Naive thymus-derived CD8-positive, alpha-beta T cell (primary cell): ENCODE data around the gene KRTAP10-9. TPM values are rescaled to one million over a fixed set of nuclear protein-coding genes. Genes with fewer than 3 reads are reported as not detected.
A peak's percentile ranks its signal among the peaks of the same experiment; 100 is the strongest.
"Not testable (repeated sequence)": the region's sequence is repeated elsewhere in the genome, so short reads cannot be mapped to it uniquely, and the experiment has no call there.

ENCODE experiments used
- ATAC-seq, 2 donors: fragments of 150-1000 bp; cut with Tn5 transposase in 1 of 2; sonication (Bioruptor Pico), chemical (Tn5 transposase) in 1 of 2; 1 replicate in 1 of 2; 2 replicates in 1 of 2; pipeline ENCODE4 v1.10.0; 2021; ENCODE audit warnings: mild to moderate bottlenecking in 2 of 2, moderate library complexity in 2 of 2
- POLR2A ChIA-PET: fragments of 350-600 bp; sonication (Branson Sonifier 250); formaldehyde crosslinking; loops from one replicate; lab custom pipeline; 2021; ENCODE audit warnings: antibody characterized with exemption; lab: Charles Lee
- DNase-seq, 10 donors: peaks; one replicate each; pipeline versions ENCODE4 v3.0.0 to v3.0.0-alpha.2; 2020 to 2022
- H3K27ac Mint-ChIP-seq, 10 donors: one replicate each; pipeline ENCODE4 v1.8.0; 2020 to 2022; ENCODE audit warnings: mild to moderate bottlenecking in 10 of 10, mixed read lengths in 10 of 10, moderate library complexity in 4 of 10, inconsistent platforms in 1 of 10
- H3K27me3 Mint-ChIP-seq, 5 donors: one replicate each; pipeline ENCODE4 v1.8.0; 2021 to 2022; ENCODE audit warnings: mixed read lengths in 5 of 5
- H3K36me3 Mint-ChIP-seq, 3 donors: one replicate each; pipeline ENCODE4 v1.8.0; 2020 to 2022; ENCODE audit warnings: mixed read lengths in 3 of 3, mild to moderate bottlenecking in 2 of 3, inconsistent platforms in 1 of 3
- H3K4me1 Mint-ChIP-seq, 4 donors: one replicate each; pipeline ENCODE4 v1.8.0; 2021 to 2022; ENCODE audit warnings: mixed read lengths in 4 of 4
- H3K4me3 Mint-ChIP-seq, 10 donors: one replicate each; pipeline ENCODE4 v1.8.0; 2020 to 2022; ENCODE audit warnings: mild to moderate bottlenecking in 10 of 10, mixed read lengths in 10 of 10, moderate library complexity in 6 of 10, inconsistent platforms in 1 of 10
- H3K9me3 Mint-ChIP-seq, 9 donors: one replicate each; pipeline ENCODE4 v1.8.0; 2020 to 2022; ENCODE audit warnings: mixed read lengths in 9 of 9, mild to moderate bottlenecking in 3 of 9, inconsistent platforms in 1 of 9, moderate library complexity in 1 of 9
- polyA plus RNA-seq, 3 donors: library from polyadenylated mRNA; unstranded; fragments of 300-500 nt; fragmentation: Illumina TruSeq; gene quantifications; one replicate each; pipeline ENCODE4 v1.2.3, GENCODE V29; 2021
- total RNA-seq, 8 experiments: library from RNA in 2 of 8; stranded (reverse) in 2 of 8; gene quantifications; one replicate each; pipeline ENCODE4 v1.2.3 and lab custom pipeline; 2021 to 2026

Gene KRTAP10-9
- total and polyA plus RNA-seq, 5 experiments from 2014 or later: not detected

DNA sequence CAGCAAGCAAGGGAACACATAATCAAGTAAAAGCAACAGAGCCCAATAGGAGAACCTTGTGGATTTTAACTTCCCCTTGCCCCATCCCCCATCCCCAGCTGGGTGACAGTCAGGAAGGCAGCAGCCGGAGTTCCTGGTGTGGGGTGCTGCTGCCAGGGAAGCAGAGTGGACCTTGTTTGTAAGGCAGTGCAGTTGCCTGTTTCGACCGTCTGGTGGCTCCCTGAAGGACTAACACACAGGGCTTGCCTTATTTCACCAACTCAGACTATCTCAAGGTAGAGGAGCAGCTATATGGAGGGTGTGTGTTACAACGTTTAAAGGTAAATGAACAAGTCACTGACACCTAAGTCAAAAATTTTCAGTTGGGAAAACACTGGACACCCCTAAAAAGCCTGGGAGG is 8.4 kb upstream of the KRTAP10-9 start:
- H3K36me3 Mint-ChIP-seq: peaks cover 0 to 40% (median 29%) of the 10 kb centered on the region in 3 donors
- POLR2A ChIA-PET: interaction anchor here (0.6 to 2.4 kb wide), 12 partner anchors 10 to 108 kb away, joined by 3 to 19 read pairs (median 4); partner anchors contain the start of gene KRTAP12-3
- H3K4me3 Mint-ChIP-seq: peak overlapping the region; percentile 56 to 87 (median 72)
- peak overlapping the region; percentile 93 to 98 (median 94) for H3K27ac Mint-ChIP-seq
- H3K9me3 Mint-ChIP-seq: peaks cover 23 to 47% (median 37%) of the 10 kb centered on the region in 9 donors
- no peak for DNase-seq
- peaks cover 34 to 59% (median 55%) of the 10 kb centered on the region in 4 donors for H3K4me1 Mint-ChIP-seq
- ATAC-seq: peak; percentile 52 to 53
- H3K27me3 Mint-ChIP-seq: no peaks in the 10 kb centered on the region

DNA sequence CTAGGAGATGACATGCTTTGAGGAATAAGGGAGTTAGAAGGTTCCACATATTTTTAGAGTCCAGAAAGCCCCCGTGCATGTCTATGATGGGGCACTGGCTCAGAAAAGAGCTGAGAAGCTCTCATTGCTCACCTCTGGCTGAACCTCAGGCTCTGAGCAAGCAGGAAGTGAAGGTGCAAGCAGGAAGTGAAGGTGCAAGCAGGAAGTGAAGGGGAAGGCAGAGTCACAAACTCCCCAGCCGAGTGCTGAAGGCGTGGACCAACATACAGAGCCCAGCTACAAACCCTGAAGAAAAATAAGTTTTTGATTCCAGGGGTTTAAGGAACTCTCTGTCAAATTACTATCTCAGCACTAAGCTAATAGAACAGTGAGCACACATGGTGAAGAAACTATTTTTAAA is 8.0 kb upstream of the KRTAP10-9 start:
- DNase-seq: peak in 9 of 10 donors; percentile 52 to 81 (median 65)
- H3K27me3 Mint-ChIP-seq: no peaks in the 10 kb centered on the region
- H3K4me3 Mint-ChIP-seq: peak overlapping the region; percentile 56 to 87 (median 72)
- H3K36me3 Mint-ChIP-seq: peaks cover 0 to 44% (median 33%) of the 10 kb centered on the region in 3 donors
- peaks cover 34 to 59% (median 55%) of the 10 kb centered on the region in 4 donors for H3K4me1 Mint-ChIP-seq
- H3K9me3 Mint-ChIP-seq: peaks cover 24 to 51% (median 41%) of the 10 kb centered on the region in 9 donors
- peak; percentile 98 to 99 for ATAC-seq
- POLR2A ChIA-PET: interaction anchor here (0.6 to 2.4 kb wide), 12 partner anchors 10 to 109 kb away, joined by 3 to 19 read pairs (median 4); partner anchors contain the start of gene KRTAP12-3
- peak overlapping the region; percentile 93 to 98 (median 94) for H3K27ac Mint-ChIP-seq

DNA sequence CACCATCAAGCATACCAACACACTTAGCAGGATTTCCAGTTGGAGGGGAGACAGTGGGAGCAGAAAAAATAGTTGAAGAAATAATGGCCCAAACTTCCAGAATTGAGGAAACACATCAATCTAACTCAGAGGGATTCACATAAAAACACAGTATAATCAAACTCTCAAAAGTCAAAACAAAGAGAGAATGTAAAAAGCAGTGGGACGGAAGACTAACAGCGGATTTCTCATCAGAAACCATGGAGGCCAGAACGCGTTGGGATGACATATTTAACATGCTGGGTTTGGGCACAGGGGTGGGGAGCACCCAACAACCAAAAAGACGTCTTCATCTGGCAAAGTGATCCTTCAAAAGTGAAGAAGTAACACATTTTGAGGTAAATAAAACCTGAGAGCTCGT is 7.0 kb upstream of the KRTAP10-9 start:
- Mint-ChIP-seq H3K27ac (peak overlapping the region; percentile 40 to 98 (median 94)), H3K36me3 (peaks cover 0 to 52% (median 43%) of the 10 kb centered on the region in 3 donors), H3K4me3 (peak overlapping the region in 7 of 10 donors; percentile 36 to 87 (median 71)), H3K4me1 (peaks cover 32 to 55% (median 49%) of the 10 kb centered on the region in 4 donors), H3K9me3 (peaks cover 25 to 60% (median 51%) of the 10 kb centered on the region in 9 donors), H3K27me3 (peaks cover 0 to 2% (median 0%) of the 10 kb centered on the region in 5 donors)
- DNase-seq: no peak
- POLR2A ChIA-PET: interaction anchor here (1.4 to 2.4 kb wide), 4 partner anchors 9 to 38 kb away, joined by 5 to 19 read pairs (median 6); partner anchors contain the start of gene KRTAP12-3
- ATAC-seq: no peak

DNA sequence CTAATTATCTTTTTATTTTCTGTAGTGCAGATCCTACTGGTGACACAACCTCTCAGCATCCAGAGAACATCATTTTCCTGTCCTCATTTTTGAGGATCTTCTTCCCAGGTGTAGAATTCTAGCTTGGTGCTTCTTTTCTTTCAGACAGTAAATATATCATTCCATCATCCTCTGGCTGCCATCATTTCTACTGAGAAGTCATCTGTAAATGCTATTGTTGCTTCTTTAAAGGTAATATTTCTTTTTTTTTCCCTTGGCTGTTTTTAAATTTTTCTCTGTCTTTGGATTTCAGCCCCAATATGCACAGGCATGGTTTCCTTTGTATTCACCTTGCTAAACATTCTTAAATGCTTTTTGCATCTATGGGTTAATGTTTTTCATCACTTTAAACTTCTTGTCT is 3.3 kb upstream of the KRTAP10-9 start:
- Mint-ChIP-seq H3K4me1 (peaks cover 22 to 47% (median 39%) of the 10 kb centered on the region in 4 donors), H3K27ac (peak overlapping the region in 3 of 10 donors; percentile 6 to 29 (median 14)), H3K9me3 (peaks cover 25 to 63% (median 52%) of the 10 kb centered on the region in 9 donors), H3K4me3 (peak overlapping the region in 1 of 10 donors; percentile 13), H3K36me3 (peaks cover 0 to 52% (median 43%) of the 10 kb centered on the region in 3 donors), H3K27me3 (peaks cover 0 to 2% (median 0%) of the 10 kb centered on the region in 5 donors)
- ATAC-seq: no peak
- POLR2A ChIA-PET: no interaction called here
- DNase-seq: no peak

DNA sequence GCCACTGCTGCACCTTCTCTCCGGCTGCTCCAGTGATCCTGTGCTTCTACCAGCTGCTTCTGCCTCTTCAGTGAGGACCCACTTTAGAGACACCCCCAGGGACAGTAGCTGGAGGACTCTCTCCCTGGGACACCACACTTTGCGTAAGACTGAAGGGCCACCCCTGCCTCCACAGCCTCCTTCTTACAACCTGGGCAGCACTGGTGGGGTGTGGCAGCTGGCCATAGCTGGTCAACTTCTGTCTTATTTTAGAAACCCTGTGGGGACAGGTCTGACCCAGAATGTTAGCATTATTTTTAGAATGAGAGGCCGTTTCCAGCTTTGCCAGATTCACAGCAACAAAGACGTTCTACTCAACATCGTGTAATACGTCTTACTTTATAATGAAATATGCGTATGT is 1.1 kb upstream of the KRTAP10-9 start:
- POLR2A ChIA-PET: interaction anchor here (0.9 to 3.3 kb wide), 3 partner anchors 28 to 33 kb away, joined by 3 to 15 read pairs (median 4); partner anchors contain the start of gene KRTAP12-3
- Mint-ChIP-seq H3K27ac (peak overlapping the region in 4 of 10 donors; percentile 43 to 72 (median 50)), H3K4me3 (no peak overlapping the region), H3K27me3 (peaks cover 0 to 2% (median 0%) of the 10 kb centered on the region in 5 donors), H3K4me1 (peaks cover 17 to 49% (median 39%) of the 10 kb centered on the region in 4 donors), H3K9me3 (peaks cover 17 to 57% (median 45%) of the 10 kb centered on the region in 9 donors), H3K36me3 (peaks cover 0 to 41% (median 36%) of the 10 kb centered on the region in 3 donors)
- ATAC-seq (no peak), DNase-seq (peak in 1 of 10 donors; percentile 37)

DNA sequence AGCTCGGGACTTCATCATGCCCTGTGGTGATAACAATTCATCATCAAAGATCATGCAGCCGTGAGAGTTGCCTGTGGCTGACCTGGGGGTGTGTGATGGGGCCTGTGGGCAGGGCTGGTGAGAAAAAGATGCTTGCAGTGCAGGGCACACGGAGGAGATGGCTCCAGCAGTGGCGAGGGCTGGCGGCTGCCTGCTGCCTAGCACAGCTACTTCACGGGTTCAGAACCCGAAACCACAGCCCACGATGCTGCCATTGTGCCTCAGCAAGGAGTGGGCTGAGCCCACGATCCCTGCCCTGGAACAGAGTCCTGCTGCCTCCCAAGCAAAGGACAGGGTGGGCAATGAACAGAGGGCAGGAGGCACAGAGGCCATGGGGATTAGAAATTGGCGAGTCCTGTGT is 631 bp upstream of the KRTAP10-9 start:
- H3K4me3 Mint-ChIP-seq: peak overlapping the region in 4 of 10 donors; percentile 28 to 65 (median 58)
- peak overlapping the region in 6 of 10 donors; percentile 43 to 75 (median 58) for H3K27ac Mint-ChIP-seq
- H3K4me1 Mint-ChIP-seq: peaks cover 21 to 52% (median 43%) of the 10 kb centered on the region in 4 donors
- H3K9me3 Mint-ChIP-seq: peaks cover 17 to 58% (median 46%) of the 10 kb centered on the region in 9 donors
- H3K36me3 Mint-ChIP-seq: peaks cover 2 to 44% (median 39%) of the 10 kb centered on the region in 3 donors
- DNase-seq: peak in 3 of 10 donors; percentile 18 to 32 (median 32)
- H3K27me3 Mint-ChIP-seq: peaks cover 0 to 2% (median 0%) of the 10 kb centered on the region in 5 donors
- ATAC-seq: no peak
- POLR2A ChIA-PET: interaction anchor here (0.9 to 3.3 kb wide), 3 partner anchors 27 to 32 kb away, joined by 3 to 15 read pairs (median 4); partner anchors contain the start of gene KRTAP12-3

DNA sequence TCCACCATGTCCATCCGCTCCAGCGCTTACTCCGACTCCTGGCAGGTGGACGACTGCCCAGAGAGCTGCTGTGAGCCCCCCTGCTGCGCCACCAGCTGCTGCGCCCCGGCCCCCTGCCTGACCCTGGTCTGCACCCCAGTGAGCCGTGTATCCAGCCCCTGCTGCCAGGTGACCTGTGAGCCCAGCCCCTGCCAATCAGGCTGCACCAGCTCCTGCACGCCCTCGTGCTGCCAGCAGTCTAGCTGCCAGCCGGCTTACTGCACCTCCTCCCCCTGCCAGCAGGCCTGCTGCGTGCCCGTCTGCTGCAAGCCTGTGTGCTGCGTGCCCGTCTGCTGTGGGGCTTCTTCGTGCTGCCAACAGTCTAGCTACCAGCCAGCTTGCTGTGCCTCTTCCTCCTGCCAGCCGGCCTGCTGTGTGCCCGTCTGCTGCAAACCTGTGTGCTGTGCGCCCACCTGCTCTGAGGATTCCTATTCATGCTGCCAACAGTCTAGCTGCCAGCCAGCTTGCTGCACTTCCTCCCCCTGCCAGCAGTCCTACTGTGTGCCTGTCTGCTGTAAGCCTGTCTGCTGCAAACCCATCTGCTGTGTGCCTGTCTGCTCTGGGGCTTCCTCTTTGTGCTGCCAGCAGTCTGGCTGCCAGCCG is 409 bp downstream of the KRTAP10-9 start:
- DNase-seq, H3K27me3 Mint-ChIP-seq, ATAC-seq: not testable (repeated sequence)
- H3K27ac Mint-ChIP-seq: peak overlapping the region in 7 of 10 donors; percentile 31 to 81 (median 58)
- POLR2A ChIA-PET: interaction anchor here (0.8 to 3.3 kb wide), 2 partner anchors 29 to 31 kb away, joined by 3 to 15 read pairs; partner anchors contain the start of gene KRTAP12-3
- H3K4me3 Mint-ChIP-seq: peak overlapping the region in 1 of 10 donors; percentile 13
- H3K4me1 Mint-ChIP-seq: peaks cover 22 to 53% (median 44%) of the 10 kb centered on the region in 4 donors
- H3K36me3 Mint-ChIP-seq: peaks cover 2 to 48% (median 43%) of the 10 kb centered on the region in 3 donors
- peaks cover 17 to 60% (median 53%) of the 10 kb centered on the region in 9 donors for H3K9me3 Mint-ChIP-seq

DNA sequence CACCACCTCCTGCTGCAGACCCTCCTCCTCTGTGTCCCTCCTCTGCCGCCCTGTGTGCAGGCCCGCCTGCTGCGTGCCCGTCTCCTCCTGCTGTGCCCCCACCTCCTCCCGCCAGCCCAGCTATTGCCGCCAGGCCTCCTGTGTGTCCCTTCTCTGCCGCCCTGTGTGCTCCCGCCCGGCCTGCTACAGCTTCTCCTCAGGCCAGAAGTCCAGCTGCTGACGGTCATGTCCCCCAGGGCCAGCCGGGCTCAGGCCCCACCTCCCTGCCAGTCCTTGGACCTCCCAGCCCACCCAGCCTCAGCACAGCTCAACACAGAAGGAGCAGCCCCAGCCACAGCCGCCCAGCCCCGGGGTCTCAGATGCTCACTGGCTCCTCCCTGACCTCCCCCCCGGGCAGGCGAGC is 939 bp downstream of the KRTAP10-9 start:
- not testable (repeated sequence) for ATAC-seq, H3K4me3 Mint-ChIP-seq, H3K27me3 Mint-ChIP-seq
- POLR2A ChIA-PET: interaction anchor here (3.3 kb wide), 1 partner anchor 31 kb away, joined by 15 read pairs; the partner anchor contains the start of gene KRTAP12-3
- peak in 1 of 10 donors; percentile 48 for DNase-seq
- Mint-ChIP-seq H3K27ac (peak overlapping the region in 4 of 10 donors; percentile 41 to 81 (median 70)), H3K9me3 (peaks cover 13 to 60% (median 50%) of the 10 kb centered on the region in 9 donors), H3K36me3 (peaks cover 2 to 43% (median 41%) of the 10 kb centered on the region in 3 donors), H3K4me1 (peaks cover 22 to 53% (median 44%) of the 10 kb centered on the region in 4 donors)

DNA sequence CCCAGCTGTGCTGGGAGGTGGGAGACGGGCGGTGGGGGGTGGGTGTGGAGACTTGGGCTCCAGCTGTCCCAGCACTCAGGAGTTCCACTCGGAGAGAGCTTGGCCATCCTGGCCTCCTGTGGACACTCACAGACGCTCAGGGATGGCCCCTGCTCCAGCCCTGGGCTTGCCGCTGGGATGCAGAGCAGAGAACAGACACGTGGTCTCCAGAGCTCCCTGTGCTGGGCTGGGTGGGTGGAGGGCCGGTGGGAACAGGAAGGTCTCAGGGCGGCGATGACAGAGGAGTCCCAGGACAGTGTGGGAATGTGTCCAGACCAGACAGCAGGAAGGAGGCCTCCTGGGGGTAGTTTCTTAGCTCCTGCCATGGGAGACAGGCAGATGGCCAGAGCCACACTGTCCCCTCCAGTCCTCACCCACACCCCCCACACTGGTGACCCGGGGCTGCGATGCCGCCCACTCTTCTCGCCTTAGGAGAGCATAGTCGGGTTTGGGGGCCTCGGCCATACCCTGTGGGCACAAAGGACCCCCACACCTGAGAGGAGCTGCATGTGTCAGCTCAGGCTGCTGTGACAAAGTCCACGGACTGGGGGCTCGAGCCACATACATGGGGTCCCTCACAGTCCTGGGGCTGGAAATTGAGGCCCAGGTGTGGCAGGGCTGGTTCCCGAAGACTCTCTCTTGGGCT is 2.0 kb downstream of the KRTAP10-9 start:
- H3K4me3 Mint-ChIP-seq: peak overlapping the region in 5 of 10 donors; percentile 8 to 70 (median 24)
- ATAC-seq: no peak

DNA sequence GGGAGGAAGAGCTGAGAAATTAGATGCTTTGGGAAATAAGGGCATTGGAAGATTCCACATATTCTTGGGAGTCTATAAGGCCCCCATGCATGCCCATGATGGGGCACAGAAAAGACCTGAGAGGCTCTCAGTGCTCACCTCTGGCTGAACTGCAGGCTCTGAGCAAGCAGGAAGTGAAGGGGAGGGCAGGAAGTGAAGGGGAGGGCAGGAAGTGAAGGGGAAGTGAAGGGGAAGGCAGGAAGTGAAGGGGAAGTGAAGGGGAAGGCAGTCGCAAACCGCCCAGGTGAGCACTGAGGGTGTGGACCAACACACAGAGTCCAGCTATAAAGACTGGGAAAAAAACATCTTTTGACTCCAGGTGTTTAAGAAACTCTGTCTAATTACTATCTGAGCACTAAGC is 3.5 kb downstream of the KRTAP10-9 start:
- Mint-ChIP-seq H3K36me3 (peaks cover 2 to 25% (median 25%) of the 10 kb centered on the region in 3 donors), H3K27me3 (no peaks in the 10 kb centered on the region), H3K27ac (peak overlapping the region; percentile 80 to 95 (median 90)), H3K4me1 (peaks cover 21 to 53% (median 44%) of the 10 kb centered on the region in 4 donors), H3K4me3 (peak overlapping the region in 8 of 10 donors; percentile 48 to 74 (median 57)), H3K9me3 (peaks cover 10 to 46% (median 38%) of the 10 kb centered on the region in 9 donors)
- DNase-seq (peak in 2 of 10 donors; percentile 35 to 46), ATAC-seq (peak; percentile 14 to 68)
- POLR2A ChIA-PET: interaction anchor here (1.4 kb wide), 1 partner anchor 11 kb away, joined by 6 read pairs; no protein-coding TSS in a partner anchor

More for the DNA sequence above, 2.0 kb downstream of the KRTAP10-9 start:
- Mint-ChIP-seq H3K27ac (peak overlapping the region in 7 of 10 donors; percentile 48 to 95 (median 80)), H3K36me3 (peaks cover 2 to 35% (median 33%) of the 10 kb centered on the region in 3 donors), H3K9me3 (peaks cover 10 to 60% (median 49%) of the 10 kb centered on the region in 9 donors), H3K4me1 (peaks cover 21 to 53% (median 44%) of the 10 kb centered on the region in 4 donors), H3K27me3 (peaks cover 0 to 2% (median 0%) of the 10 kb centered on the region in 5 donors)
- DNase-seq: peak in 1 of 10 donors; percentile 36
- POLR2A ChIA-PET: interaction anchor here (0.9 kb wide), 1 partner anchor 10 kb away, joined by 5 read pairs; no protein-coding TSS in a partner anchor

DNA sequence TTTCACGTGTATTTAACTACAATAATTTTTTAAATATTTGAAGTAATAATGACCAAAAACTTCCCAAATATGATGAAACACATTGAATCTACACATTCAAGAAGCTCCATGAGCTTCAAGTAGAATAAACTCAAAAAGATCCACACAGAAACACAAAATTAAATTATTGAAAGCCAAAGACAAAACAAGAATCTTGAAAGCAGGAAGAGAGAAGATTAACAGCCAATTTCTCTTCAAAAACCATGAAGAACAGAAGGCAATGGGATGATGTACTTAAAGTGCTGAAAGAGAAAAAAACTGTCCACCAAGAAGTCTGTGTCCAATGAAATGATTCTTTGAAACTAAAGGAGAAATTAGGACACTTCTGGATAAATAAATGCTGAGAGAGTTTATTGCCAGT is 5.2 kb downstream of the KRTAP10-9 start:
- Mint-ChIP-seq H3K4me3 (no peak overlapping the region), H3K27ac (peak overlapping the region in 1 of 10 donors; percentile 1), H3K27me3 (no peaks in the 10 kb centered on the region), H3K4me1 (peaks cover 19 to 41% (median 32%) of the 10 kb centered on the region in 4 donors), H3K36me3 (peaks cover 2 to 25% (median 25%) of the 10 kb centered on the region in 3 donors), H3K9me3 (peaks cover 10 to 46% (median 38%) of the 10 kb centered on the region in 9 donors)
- POLR2A ChIA-PET: interaction anchor here (0.6 kb wide), 1 partner anchor 21 kb away, joined by 3 read pairs; no protein-coding TSS in a partner anchor
- ATAC-seq (no peak), DNase-seq (no peak)
